Central memory CD8-positive, alpha-beta T cell (primary cell): ENCODE data around the gene ZNF415.
A peak's percentile ranks its signal among the peaks of the same experiment; 100 is the strongest.

ENCODE experiments used
- ATAC-seq: fragments of 150-1000 bp; cut with Tn5 transposase; replicated peaks from 2 replicates; pipeline ENCODE4 v1.10.0; 2022; ENCODE audit warnings: mild to moderate bottlenecking, moderate FRiP score, moderate number of reproducible peaks; ENCODE audit not compliant: poor library complexity, severe bottlenecking; ENCODE audit errors: extremely low read depth
- DNase-seq, 2 donors: peaks; one replicate each; pipeline ENCODE4 v3.0.0; 2021; ENCODE audit warnings: low spot score in 2 of 2
- H3K27ac Mint-ChIP-seq: one replicate; pipeline ENCODE4 v1.8.0; 2022; ENCODE audit warnings: low read depth, mild to moderate bottlenecking, moderate library complexity, mixed read lengths
- H3K27me3 Mint-ChIP-seq: one replicate; pipeline ENCODE4 v1.8.0; 2022; ENCODE audit warnings: mixed read lengths
- H3K36me3 Mint-ChIP-seq: one replicate; pipeline ENCODE4 v1.8.0; 2022; ENCODE audit warnings: mild to moderate bottlenecking, moderate library complexity, mixed read lengths; ENCODE audit not compliant: insufficient read depth
- H3K4me1 Mint-ChIP-seq: one replicate; pipeline ENCODE4 v1.8.0; 2022; ENCODE audit warnings: mixed read lengths
- H3K4me3 Mint-ChIP-seq: one replicate; pipeline ENCODE4 v1.8.0; 2022; ENCODE audit warnings: mild to moderate bottlenecking, moderate library complexity, mixed read lengths
- H3K9me3 Mint-ChIP-seq: one replicate; pipeline ENCODE4 v1.8.0; 2022; ENCODE audit warnings: mixed read lengths

The ZNF415 gene

DNA sequence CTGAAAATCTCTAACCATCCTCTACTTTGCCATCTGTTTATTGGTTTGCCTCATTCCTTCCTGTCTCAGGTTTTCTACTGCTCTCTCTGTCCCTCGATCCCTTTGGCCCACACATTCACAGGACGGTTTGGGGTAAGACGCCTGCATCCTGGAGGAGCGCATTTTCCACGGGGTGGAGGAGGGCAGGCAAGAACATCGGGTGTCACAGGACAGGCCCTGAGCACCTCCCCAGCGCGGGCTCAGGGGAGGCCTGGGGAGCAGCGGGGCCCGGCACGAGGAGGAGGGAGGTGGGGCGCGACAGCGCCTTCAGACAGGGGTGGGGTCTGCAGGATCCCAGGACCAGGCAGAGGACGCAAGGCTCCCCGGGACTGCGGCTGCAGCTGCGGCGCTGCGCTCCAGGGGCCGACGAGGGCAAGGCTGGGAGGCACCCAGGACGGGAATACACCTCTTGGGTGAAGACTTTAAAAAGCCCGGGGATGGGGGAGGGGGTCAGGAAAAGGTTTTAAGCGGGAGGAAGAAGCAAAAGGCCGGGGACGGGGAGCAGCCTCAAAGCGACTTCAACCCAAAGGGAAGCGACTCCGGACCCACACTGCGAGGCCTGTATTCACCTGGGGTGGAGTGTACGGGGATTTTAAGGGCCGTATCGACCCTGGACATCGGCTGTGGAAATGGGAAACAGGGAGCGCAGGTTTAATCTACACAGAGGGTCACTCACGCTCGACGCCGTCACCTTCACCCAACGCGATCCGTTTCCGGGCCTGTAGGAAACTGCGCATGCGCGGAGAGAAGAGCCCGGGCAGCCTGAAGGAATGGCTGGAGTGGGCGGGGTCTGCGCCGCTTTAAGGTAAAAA lies at the start of gene ZNF415:
Gene ZNF415 (minus strand): TSS at position 770 of the 851 bp plus-strand sequence. CDS start 10,234 bp downstream, outside the sequence.
- Mint-ChIP-seq H3K27me3 (peaks cover 18% of the 10 kb centered on the region), H3K4me3 (peak within 1 kb of the TSS; percentile 1), H3K27ac (no peak within 1 kb of the TSS), H3K36me3 (peaks cover 1% of the 10 kb centered on the region), H3K4me1 (peaks cover 6% of the 10 kb centered on the region), H3K9me3 (peaks cover 14% of the 10 kb centered on the region)
- ATAC-seq, result no peak
- DNase-seq, result no peak

- ATAC-seq (no peak), DNase-seq (no peak)
- Mint-ChIP-seq H3K4me1 (no peaks in the 10 kb centered on the region), H3K27me3 (no peaks in the 10 kb centered on the region), H3K9me3 (no peaks in the 10 kb centered on the region), H3K36me3 (peaks cover 3% of the 10 kb centered on the region), H3K4me3 (no peak overlapping the region), H3K27ac (no peak overlapping the region)
These were observed 49.5 kb upstream of the ZNF415 start for GRCh38 chr19:53182202-53182601.

- Mint-ChIP-seq H3K27ac (no peak overlapping the region), H3K27me3 (peaks cover 10% of the 10 kb centered on the region), H3K36me3 (peaks cover 5% of the 10 kb centered on the region), H3K9me3 (peaks cover 5% of the 10 kb centered on the region), H3K4me3 (no peak overlapping the region), H3K4me1 (no peaks in the 10 kb centered on the region)
- ATAC-seq, result no peak
- DNase-seq, result no peak
These were observed 45.3 kb upstream of the ZNF415 start for GRCh38 chr19:53177986-53178385.

DNA sequence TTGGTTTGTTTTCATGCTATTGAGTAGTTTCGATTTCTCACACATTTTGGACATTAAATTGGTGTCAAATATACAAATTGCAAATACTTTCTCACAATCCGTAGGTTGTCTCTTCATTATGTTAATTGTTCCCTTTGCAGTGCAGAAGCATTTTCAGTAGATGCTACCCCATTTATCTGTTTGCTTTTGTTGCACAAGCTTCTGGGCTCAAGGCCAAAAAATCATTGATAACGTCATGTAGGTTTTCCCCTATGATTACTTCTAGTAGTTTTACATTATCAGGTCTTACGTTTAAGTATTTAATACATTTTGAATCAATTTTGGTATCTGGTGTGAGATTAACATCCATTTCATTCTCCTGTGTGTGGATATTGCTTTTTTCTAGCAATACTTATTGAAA lies 40.2 kb upstream of the ZNF415 start:
- peaks cover 10% of the 10 kb centered on the region for H3K27me3 Mint-ChIP-seq
- ATAC-seq (no peak), DNase-seq (no peak)
- H3K9me3 Mint-ChIP-seq, result peaks cover 5% of the 10 kb centered on the region
- no peak overlapping the region for H3K27ac Mint-ChIP-seq
- H3K4me3 Mint-ChIP-seq, result no peak overlapping the region
- peaks cover 3% of the 10 kb centered on the region for H3K36me3 Mint-ChIP-seq
- H3K4me1 Mint-ChIP-seq, result no peaks in the 10 kb centered on the region

- Mint-ChIP-seq H3K36me3 (peaks cover 4% of the 10 kb centered on the region), H3K9me3 (peaks cover 22% of the 10 kb centered on the region)
- no peak for DNase-seq
These were observed 33.0 kb upstream of the ZNF415 start for GRCh38 chr19:53165691-53166091.

DNA sequence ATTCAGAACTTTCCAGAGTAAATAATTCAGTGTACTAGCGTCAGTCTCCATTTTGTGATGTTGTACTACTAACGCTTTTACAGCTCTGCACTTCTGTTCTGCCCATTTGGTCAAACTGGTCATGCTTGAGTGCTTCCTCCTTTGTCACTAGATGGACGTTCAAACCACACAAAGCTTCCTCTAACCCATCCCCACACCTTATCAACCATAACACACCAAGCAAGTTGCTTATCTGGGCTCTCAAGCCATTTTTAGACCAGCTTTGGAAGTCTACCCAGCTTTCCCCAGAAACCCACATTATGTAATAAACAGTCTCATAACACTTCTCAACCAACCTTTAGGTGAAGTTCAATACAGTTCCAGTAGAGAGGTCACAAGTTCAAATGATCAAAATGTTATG lies 28.4 kb upstream of the ZNF415 start:
- Mint-ChIP-seq H3K36me3 (peaks cover 11% of the 10 kb centered on the region), H3K27me3 (no peaks in the 10 kb centered on the region), H3K4me3 (no peak overlapping the region), H3K27ac (no peak overlapping the region), H3K9me3 (peaks cover 34% of the 10 kb centered on the region), H3K4me1 (peaks cover 11% of the 10 kb centered on the region)
- no peak for ATAC-seq
- no peak for DNase-seq

More at GRCh38 chr19:53165691-53166091, 33.0 kb upstream of the ZNF415 start:
- no peak for ATAC-seq
- H3K4me1 Mint-ChIP-seq, result no peaks in the 10 kb centered on the region
- no peak overlapping the region for H3K4me3 Mint-ChIP-seq
- H3K27ac Mint-ChIP-seq, result no peak overlapping the region
- no peaks in the 10 kb centered on the region for H3K27me3 Mint-ChIP-seq

DNA sequence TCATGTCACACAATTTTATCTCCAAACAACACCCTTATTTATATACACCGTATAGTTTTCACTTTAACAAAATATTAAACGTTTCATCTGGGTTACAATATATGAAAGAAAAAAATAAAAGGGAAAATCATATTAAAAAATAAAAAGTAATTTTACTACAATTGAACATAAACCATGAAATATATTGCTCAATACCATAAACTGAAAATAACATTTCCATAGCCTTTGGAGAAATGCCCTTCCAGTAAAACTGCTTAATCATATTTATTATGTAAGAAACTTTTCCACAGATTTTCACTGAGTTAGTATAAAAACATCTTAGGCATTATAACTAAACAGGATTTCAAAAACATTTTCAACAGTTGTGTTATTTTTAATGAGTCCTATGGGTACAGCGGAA lies 27.6 kb upstream of the ZNF415 start:
- peaks cover 11% of the 10 kb centered on the region for H3K4me1 Mint-ChIP-seq
- ATAC-seq (no peak), DNase-seq (no peak)
- H3K9me3 Mint-ChIP-seq, result peaks cover 27% of the 10 kb centered on the region
- no peaks in the 10 kb centered on the region for H3K27me3 Mint-ChIP-seq
- peaks cover 13% of the 10 kb centered on the region for H3K36me3 Mint-ChIP-seq
- H3K27ac Mint-ChIP-seq, result no peak overlapping the region
- H3K4me3 Mint-ChIP-seq, result no peak overlapping the region

DNA sequence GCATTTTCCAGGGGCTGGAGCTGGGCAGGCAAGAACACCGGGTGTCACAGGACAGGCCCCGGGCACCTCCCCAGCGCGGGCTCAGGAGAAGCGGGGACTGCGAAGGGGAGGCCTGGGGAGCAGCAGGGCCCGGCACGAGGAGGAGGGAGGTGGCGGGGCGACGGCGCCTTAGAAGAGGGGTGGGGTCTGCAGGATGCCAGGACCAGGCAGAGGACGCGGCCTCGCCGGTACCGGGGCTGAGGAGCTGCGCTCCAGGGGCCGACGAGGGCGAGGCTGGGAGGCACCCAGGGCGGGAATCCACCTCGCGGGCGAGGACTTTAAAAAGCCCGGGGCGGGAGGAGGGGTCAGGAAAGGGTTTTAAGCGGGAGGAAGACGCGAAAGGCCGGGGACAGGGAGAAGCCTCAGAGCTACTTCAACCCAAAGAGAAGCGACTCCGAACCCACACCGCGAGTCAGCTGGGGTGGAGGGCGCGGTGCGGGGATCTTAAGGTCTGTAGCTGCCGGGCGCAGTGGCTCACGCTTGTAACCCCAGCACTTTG lies 25.5 kb upstream of the ZNF415 start:
- DNase-seq, result no peak
- no peaks in the 10 kb centered on the region for H3K27me3 Mint-ChIP-seq
- H3K4me3 Mint-ChIP-seq, result peak overlapping the region; percentile 62
- ATAC-seq, result peak; percentile 27
- H3K9me3 Mint-ChIP-seq, result peaks cover 29% of the 10 kb centered on the region
- peak overlapping the region; percentile 76 for H3K27ac Mint-ChIP-seq
- peaks cover 11% of the 10 kb centered on the region for H3K4me1 Mint-ChIP-seq
- H3K36me3 Mint-ChIP-seq, result peaks cover 15% of the 10 kb centered on the region

DNA sequence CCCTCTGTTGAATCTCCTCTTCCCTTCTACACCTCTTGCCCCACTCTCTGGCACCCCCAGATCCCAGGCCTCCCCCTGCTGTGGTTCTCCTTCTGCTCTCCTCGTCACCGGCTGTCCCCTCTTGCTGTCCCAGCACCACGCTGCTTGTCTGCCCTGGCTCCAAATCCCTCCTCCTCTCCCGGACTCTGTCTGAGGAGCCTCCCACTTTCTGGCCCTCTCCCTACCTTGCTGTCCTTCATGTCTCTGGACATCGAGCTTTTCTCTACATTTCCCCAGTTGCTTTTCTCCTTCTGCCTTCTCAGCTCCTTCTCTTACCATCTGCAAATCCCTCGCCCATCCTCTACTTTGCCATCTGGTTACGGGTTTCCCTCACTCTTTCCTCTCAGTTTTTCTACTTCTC lies 24.9 kb upstream of the ZNF415 start:
- Mint-ChIP-seq H3K27me3 (no peaks in the 10 kb centered on the region), H3K9me3 (peaks cover 29% of the 10 kb centered on the region), H3K4me3 (peak overlapping the region; percentile 62), H3K27ac (peak overlapping the region; percentile 76), H3K36me3 (peaks cover 18% of the 10 kb centered on the region), H3K4me1 (peaks cover 11% of the 10 kb centered on the region)
- DNase-seq (no peak), ATAC-seq (no peak)

DNA sequence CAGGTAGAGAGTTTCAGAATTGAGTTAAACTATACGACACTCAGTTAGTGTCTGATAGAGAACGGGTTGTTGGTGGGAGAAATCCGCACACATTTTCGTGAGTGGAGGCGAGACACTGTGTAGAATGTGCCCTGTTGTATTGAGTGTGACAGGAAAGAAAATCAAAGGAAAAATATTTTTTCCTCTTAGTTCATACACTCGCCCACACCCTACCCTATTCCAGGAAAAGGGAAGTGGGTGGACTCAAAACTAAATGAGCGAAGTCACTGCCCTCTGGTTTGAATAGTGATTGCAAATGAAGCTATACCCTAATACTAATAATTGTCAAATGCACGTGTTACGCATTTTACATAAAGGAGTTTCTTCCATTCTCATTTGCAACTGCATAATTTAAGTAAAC lies 24.1 kb upstream of the ZNF415 start:
- Mint-ChIP-seq H3K4me1 (peaks cover 11% of the 10 kb centered on the region), H3K9me3 (peaks cover 29% of the 10 kb centered on the region), H3K27ac (peak overlapping the region; percentile 76), H3K4me3 (peak overlapping the region; percentile 62), H3K27me3 (no peaks in the 10 kb centered on the region), H3K36me3 (peaks cover 16% of the 10 kb centered on the region)
- ATAC-seq (no peak), DNase-seq (no peak)

DNA sequence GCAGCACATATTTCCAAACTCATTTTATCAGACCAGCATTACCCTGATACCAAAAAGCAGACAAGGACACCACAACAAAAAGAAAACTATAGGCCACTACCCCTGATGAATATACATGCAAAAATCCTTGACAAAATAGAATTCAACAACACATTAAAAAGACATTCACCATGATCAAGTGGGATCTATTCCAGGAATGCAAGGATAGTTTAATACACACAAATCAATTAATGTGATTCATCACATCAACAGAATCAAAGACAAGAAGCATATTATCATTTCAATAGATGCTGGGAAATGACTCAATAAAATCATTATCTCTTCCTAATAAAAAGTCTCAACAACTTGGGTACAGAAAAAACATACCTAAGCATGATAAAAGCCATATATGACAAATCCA lies 14.9 kb upstream of the ZNF415 start:
- no peak for ATAC-seq
- Mint-ChIP-seq H3K27me3 (no peaks in the 10 kb centered on the region), H3K27ac (no peak overlapping the region), H3K4me3 (no peak overlapping the region), H3K4me1 (no peaks in the 10 kb centered on the region), H3K9me3 (peaks cover 23% of the 10 kb centered on the region), H3K36me3 (peaks cover 12% of the 10 kb centered on the region)
- no peak for DNase-seq

DNA sequence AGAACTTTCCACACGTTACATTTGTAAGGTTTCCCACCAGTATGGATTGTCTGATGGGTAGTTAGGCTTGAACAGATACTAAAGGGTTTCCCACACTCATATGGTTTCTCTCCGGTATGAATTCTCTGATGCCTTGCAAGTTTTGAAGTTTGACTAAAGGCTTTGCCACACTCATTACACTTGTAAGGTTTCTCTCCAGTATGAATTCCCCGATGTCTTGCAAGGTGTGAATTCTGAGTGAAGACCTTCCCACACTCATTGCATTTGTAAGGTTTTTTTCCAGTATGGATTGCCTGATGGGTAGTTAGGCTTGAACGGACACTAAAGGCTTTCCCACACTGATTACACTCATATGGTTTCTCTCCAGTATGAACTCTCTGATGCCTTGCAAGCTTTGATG lies 7.6 kb upstream of the ZNF415 start:
- Mint-ChIP-seq H3K27ac (no peak overlapping the region), H3K4me1 (no peaks in the 10 kb centered on the region), H3K27me3 (no peaks in the 10 kb centered on the region), H3K36me3 (peaks cover 7% of the 10 kb centered on the region), H3K9me3 (peaks cover 28% of the 10 kb centered on the region), H3K4me3 (no peak overlapping the region)
- DNase-seq, result no peak
- no peak for ATAC-seq

- peaks cover 26% of the 10 kb centered on the region for H3K9me3 Mint-ChIP-seq
- H3K27me3 Mint-ChIP-seq, result peaks cover 13% of the 10 kb centered on the region
- ATAC-seq (no peak), DNase-seq (no peak)
- H3K4me3 Mint-ChIP-seq, result no peak overlapping the region
- peaks cover 6% of the 10 kb centered on the region for H3K4me1 Mint-ChIP-seq
- peaks cover 1% of the 10 kb centered on the region for H3K36me3 Mint-ChIP-seq
- no peak overlapping the region for H3K27ac Mint-ChIP-seq
These were observed 3.7 kb upstream of the ZNF415 start for GRCh38 chr19:53136432-53136831.
